ENCODE measurements around the gene TOLLIP.

DNA sequence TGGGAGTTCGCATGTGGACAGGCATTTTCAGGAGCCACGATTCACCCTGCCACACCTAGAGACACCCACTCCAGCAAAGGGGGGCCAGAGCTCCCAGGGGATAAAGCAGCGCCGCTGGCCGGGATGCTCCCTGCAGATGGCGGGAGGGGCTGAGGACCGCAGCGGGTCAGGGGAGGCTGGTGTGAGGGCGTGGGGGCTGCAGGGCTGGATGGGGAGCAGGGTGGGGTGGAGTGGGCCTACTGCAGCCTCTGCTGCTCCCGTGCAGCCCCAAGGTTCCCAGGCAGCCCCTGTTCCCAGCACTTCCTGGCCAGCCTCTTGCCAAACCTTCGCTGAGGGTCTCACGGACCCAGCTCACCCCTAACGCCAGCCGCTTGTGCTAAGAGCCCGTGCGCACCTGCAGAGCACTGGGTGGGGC is 73.5 kb downstream of the TOLLIP start:
- TF ChIP-seq CTCF (IDR thresholded peaks at IDR 0.05; ENCODE audit: low read depth, low read length), result no peak
- TF ChIP-seq POLR2A (IDR thresholded peaks at IDR 0.05; ENCODE audit: extremely low read depth, insufficient read length), result no peak
- TF ChIP-seq, protein P1, sequence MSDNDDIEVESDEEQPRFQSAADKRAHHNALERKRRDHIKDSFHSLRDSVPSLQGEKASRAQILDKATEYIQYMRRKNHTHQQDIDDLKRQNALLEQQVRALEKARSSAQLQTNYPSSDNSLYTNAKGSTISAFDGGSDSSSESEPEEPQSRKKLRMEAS (IDR thresholded peaks at IDR 0.05; ENCODE audit: low read depth, low read length), result no peak
